Progenitor cell of endocrine pancreas (in vitro differentiated cells): ENCODE results near the gene SMARCA2. TPM values are rescaled to one million over a fixed set of nuclear protein-coding genes. Genes with fewer than 3 reads are reported as not detected.

Experiments
- DNase-seq: peaks from one replicate; pipeline ENCODE4 v3.0.0; 2021; ENCODE audit warnings: low spot score; ENCODE audit not compliant: unreplicated experiment
- H3K27ac Mint-ChIP-seq: 2 replicates; pipeline ENCODE4 v1.8.0; 2021; ENCODE audit warnings: mild to moderate bottlenecking, moderate library complexity, mixed read lengths
- H3K27me3 Mint-ChIP-seq: 2 replicates; pipeline ENCODE4 v1.8.0; 2021; ENCODE audit warnings: mixed read lengths
- H3K36me3 Mint-ChIP-seq: 2 replicates; pipeline ENCODE4 v1.8.0; 2022; ENCODE audit warnings: mixed read lengths; ENCODE audit not compliant: insufficient read depth
- H3K4me1 Mint-ChIP-seq: 2 replicates; pipeline ENCODE4 v1.8.0; 2021; ENCODE audit warnings: low read depth, mixed read lengths
- H3K4me3 Mint-ChIP-seq: 2 replicates; pipeline ENCODE4 v1.8.0; 2021; ENCODE audit warnings: low read depth, mild to moderate bottlenecking, moderate library complexity, mixed read lengths
- H3K9me3 Mint-ChIP-seq: 2 replicates; pipeline ENCODE4 v1.8.0; 2021; ENCODE audit warnings: low read depth, mixed read lengths
- CTCF ChIP-seq: fragments of 200-600 bp; sonication (generic); IDR thresholded peaks from one replicate; pipeline ENCODE4 v1.5.0; 2021; ENCODE audit warnings: antibody characterized with exemption, mild to moderate bottlenecking; ENCODE audit not compliant: unreplicated experiment
- total RNA-seq: library from RNA; stranded (reverse); gene quantifications from 2 replicates; pipeline ENCODE4 v1.2.1, GENCODE V29; 2021

The SMARCA2 gene
- total RNA-seq, 1 donor from 2014 or later: 55.8 TPM

DNA sequence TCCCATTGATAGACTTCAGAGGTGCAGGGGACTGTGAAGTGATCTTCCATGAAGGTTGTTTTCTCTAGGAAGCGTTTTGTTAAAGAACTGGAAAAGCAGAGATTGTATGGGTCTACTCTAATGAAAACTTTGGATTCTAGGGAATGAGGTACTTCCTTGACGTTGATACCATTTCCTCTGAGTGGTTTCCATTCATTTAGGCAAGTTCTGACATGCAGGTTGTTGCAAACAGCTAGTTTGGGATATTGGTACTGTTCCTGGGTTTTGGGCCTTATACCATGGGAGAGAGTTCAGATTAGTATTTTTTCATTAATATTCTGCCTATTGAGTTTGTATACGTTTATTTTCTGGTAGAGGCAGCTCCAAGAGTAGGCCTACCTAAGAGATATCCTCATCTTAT lies 25.7 kb downstream of the SMARCA2 start:
- H3K4me1 Mint-ChIP-seq: peaks cover 19% of the 10 kb centered on the region
- H3K36me3 Mint-ChIP-seq: peaks cover 10% of the 10 kb centered on the region
- H3K27me3 Mint-ChIP-seq: peaks cover 27% of the 10 kb centered on the region
- no peaks in the 10 kb centered on the region for H3K9me3 Mint-ChIP-seq
- no peak overlapping the region for H3K4me3 Mint-ChIP-seq
- no peak for TF ChIP-seq CTCF
- no peak for DNase-seq
- no peak overlapping the region for H3K27ac Mint-ChIP-seq

DNA sequence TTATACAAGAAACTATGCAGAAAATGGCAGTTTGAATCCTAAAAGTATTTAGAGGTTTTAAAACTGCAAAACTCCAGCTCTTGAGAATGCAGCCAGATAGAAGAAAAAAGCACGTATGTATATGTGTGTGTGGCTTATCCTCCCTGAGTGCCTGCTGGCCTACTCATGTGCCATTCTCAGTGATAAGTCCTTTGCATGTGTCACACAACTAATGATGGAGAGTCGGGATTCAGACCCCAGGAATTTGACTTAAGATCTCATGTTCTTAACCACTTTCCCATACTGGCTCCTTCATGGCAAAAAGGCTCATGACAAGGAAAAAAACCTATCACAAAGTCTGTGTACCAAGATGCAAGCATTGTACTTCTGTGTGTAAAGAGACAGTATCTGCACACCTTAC lies 26.6 kb downstream of the SMARCA2 start:
- Mint-ChIP-seq H3K36me3 (peaks cover 10% of the 10 kb centered on the region), H3K27ac (no peak overlapping the region), H3K9me3 (no peaks in the 10 kb centered on the region), H3K4me3 (no peak overlapping the region), H3K4me1 (peaks cover 16% of the 10 kb centered on the region), H3K27me3 (peaks cover 36% of the 10 kb centered on the region)
- DNase-seq: no peak
- no peak for TF ChIP-seq CTCF

DNA sequence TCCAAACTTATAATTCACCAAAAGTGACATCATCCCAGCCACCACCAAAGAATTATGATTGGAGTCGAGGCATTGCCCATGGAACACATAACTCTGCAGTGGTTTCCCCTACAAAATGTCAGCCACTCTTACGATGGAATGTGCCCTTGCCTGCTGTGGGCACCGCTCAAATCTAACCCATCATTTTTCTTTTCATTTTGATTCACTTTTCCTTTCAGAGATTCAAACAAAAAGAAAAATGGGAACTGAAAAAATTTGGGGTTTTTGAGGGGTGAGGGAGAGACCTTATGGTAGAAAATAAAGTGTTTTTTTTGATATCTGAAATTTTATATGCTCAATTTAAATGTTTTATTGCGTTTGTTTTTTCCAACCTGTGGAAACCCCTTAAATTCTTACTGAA lies 28.1 kb downstream of the SMARCA2 start:
- no peaks in the 10 kb centered on the region for H3K9me3 Mint-ChIP-seq
- no peak overlapping the region for H3K27ac Mint-ChIP-seq
- H3K4me3 Mint-ChIP-seq: no peak overlapping the region
- peaks cover 43% of the 10 kb centered on the region for H3K27me3 Mint-ChIP-seq
- peaks cover 9% of the 10 kb centered on the region for H3K36me3 Mint-ChIP-seq
- TF ChIP-seq CTCF: no peak
- no peak for DNase-seq
- peaks cover 21% of the 10 kb centered on the region for H3K4me1 Mint-ChIP-seq

DNA sequence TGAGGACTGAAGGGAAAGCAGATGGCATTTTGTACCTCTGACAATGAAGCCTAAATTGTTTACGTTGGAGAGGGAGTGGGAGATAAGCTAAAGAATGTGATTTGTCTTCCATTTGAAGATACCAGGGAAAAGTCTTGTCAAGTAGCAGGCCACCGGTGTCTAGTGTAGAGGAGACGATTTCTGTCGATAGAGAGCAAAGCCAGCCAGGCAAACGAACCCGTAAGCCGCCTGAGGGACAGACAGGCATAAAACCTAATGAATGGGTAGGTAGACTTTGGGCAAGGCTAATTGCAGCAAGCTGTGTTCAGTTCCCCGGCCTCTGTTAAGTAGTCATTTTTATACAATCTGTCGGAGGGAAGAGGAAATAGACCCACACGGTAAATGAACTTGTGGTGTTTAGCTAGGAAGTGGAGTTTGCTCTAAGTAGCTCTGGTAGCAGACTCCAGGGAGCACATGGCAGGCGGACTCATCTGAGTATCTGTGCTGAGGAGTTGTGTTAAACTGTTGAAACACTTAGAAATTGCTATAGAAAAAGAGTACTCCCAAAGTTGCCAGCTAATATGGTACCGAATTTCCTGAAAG lies 28.8 kb downstream of the SMARCA2 start:
- DNase-seq: no peak
- no peak overlapping the region for H3K27ac Mint-ChIP-seq
- peaks cover 21% of the 10 kb centered on the region for H3K4me1 Mint-ChIP-seq
- H3K27me3 Mint-ChIP-seq: peaks cover 48% of the 10 kb centered on the region
- no peak overlapping the region for H3K4me3 Mint-ChIP-seq
- H3K9me3 Mint-ChIP-seq: no peaks in the 10 kb centered on the region
- H3K36me3 Mint-ChIP-seq: peaks cover 9% of the 10 kb centered on the region
- no peak for TF ChIP-seq CTCF

- peak; percentile 14 for DNase-seq
- Mint-ChIP-seq H3K27ac (no peak overlapping the region), H3K36me3 (peaks cover 3% of the 10 kb centered on the region), H3K4me1 (peaks cover 13% of the 10 kb centered on the region), H3K27me3 (peaks cover 56% of the 10 kb centered on the region), H3K9me3 (no peaks in the 10 kb centered on the region), H3K4me3 (peak overlapping the region; percentile 37)
- no peak for TF ChIP-seq CTCF
Measured at GRCh38 chr9:2047144-2047671, 32.1 kb downstream of the SMARCA2 start.
